ENCODE results near the gene BMPER.

Gene BMPER

DNA sequence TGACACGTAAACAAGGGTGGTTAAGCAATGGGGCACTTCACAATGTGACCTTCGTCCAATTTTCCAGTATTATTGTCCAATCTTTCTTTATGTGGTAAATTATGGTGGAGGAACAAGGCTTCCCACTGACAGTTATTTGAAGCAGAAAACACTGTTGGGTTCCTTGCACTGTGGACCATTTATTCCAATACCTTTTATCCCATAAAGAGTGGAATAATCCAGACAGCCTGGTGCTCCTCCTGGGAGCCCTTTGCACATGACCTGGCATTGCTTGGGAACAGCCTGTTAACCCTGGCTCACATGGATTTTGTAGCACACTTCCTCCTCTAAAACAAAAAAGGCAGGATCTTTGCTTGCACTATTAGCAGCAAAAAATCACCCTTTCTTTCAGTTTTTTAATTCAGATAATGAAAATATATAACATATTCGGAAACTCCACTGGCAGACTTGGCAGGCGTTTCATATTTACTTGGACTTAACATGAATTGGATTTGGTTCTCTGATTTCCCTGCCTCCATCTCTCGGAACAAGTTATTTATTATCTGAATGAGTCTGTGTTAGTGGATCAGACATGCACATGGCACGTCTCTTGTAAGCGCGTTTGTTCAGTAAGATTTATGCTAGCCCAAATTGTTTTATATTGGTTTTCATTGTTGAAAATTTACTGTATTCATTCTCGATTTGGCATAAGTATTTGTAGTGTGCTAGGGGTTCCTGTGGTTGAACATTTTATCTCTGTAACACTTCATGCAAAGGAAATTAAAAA lies 59.3 kb downstream of the BMPER start:
- in situ Hi-C loops (cut with HindIII; ENCODE audit: low sequenced_read_pairs), result no loop called here

DNA sequence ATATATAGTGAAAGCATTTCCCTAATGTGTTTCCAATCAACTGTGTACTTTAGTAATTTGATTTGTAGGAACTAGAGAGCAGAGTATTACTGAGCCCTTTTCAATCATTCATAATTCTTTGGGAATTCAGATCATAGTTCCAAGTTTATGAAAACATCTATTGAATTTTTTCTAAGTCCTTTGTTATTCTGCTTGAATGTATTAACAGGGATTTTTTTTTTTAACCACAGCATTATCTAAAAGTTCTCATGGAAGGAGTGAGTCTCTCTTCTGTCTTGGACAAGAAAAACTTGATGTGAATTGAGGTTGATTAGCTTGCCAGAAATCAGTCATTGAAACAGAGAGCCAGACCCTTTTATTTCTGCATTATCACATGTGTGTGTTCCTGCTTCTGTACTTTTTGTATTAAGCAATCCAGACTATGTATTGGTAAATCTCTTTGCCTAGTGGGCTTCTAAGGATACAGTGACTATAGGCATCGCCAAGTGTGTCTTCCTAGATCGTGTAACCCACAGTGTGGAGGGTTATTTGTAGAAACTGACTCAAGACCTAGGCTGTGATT lies 59.9 kb downstream of the BMPER start:
- in situ Hi-C loops (cut with HindIII; ENCODE audit: low sequenced_read_pairs), result no loop called here

GRCh38 chr7:33968591-33968990 lies 63.3 kb downstream of the BMPER start:
- in situ Hi-C loops (cut with HindIII; ENCODE audit: low sequenced_read_pairs), result no loop called here

- in situ Hi-C loops (cut with HindIII; ENCODE audit: low sequenced_read_pairs), result loop anchor here (5.0 kb wide), 1 partner anchor 48 kb away; no protein-coding TSS in a partner anchor
Observed at GRCh38 chr7:33970536-33970935, 65.2 kb downstream of the BMPER start.

- in situ Hi-C loops (cut with HindIII; ENCODE audit: low sequenced_read_pairs), result loop anchor here (5.0 kb wide), 1 partner anchor 49 kb away; no protein-coding TSS in a partner anchor
Observed at GRCh38 chr7:33971106-33971505, 65.8 kb downstream of the BMPER start.

DNA sequence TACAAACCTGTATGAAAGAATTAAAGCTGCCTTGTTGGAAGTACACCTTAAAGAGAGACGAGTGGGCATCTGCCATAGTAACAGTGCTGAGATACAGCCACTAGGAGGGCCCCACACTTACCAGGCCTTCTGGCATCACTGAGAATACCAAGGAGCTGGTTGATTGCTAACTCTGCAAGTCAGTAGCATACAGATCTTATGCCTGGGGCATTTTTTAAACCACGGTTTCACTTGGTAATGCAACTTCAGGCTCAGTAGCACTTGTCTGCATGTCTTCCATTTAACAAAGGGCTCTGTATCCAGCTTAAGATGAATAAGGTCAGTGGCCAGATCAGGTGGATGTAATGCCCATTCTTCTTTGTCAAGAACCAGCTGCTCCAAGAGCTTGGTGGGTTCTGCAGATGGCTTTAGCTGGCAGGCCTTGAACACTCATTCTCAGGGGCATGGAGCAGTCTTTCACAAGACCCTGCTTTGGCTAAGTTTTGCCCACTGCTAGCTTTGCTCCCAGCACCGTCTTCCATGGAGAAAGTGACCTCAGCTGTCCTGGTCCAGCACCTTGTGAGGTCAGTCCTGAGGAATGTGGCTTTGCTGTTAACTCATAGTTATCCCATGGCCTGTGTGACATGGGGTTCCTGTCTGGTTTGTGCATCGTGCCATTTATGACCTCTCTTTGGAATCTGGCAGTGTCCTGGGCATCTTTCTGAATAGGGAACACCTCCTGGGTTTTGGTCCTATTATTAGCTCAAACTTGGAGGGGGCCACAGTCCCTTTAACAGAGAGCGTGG lies 68.1 kb downstream of the BMPER start:
- in situ Hi-C loops (cut with HindIII; ENCODE audit: low sequenced_read_pairs), result loop anchor here (5.0 kb wide), 1 partner anchor 51 kb away; no protein-coding TSS in a partner anchor

DNA sequence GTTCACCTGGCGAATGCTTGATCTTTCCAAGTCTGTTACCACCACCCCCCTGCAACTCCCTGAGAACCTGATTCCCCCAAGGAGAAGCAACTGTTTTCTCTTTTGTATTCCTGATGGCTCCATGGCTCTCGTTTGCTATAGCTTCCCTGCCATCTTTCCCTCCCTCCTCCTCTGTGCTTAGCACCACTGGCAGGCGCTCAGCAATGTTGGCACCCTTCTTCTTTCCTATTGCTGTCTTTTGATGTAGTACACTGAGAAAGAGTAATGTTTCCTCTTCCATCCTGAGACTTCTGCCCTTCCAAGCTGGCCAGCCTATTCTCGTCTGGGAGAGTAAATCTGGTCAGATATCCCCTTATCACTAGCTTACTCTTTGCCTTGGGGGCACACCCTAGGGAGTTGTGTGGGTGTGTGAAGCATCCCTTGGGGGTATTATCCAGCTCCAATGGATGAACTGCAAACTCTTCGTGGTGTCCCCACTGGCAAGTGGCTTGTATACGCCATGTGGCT lies 74.0 kb downstream of the BMPER start:
- in situ Hi-C loops (cut with HindIII; ENCODE audit: low sequenced_read_pairs), result no loop called here

DNA sequence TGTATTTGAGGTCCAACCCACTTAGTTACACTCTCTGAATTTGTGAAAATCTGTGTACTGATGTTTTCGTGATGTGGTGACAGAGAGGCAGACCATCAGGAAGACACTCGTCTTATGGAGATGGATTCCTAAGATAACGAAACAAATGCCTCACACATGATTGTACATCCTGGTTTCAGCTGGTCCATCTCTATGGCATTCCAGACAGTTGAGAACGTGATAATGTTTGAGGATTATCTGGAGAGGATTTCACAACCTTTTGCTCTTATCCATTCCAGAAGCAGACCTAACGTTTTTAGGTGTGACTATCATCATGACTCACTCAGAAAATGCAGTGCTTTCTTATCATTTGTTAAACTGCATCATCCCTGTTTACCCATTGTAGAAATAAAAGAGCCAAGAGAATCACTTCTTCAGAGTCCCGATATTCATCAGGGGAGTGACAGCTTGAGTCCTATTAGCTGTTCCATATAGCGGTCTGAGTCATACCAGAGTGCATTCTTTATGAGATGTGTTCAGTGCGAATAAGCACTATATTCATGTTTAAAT lies 74.5 kb downstream of the BMPER start:
- in situ Hi-C loops (cut with HindIII; ENCODE audit: low sequenced_read_pairs), result no loop called here

DNA sequence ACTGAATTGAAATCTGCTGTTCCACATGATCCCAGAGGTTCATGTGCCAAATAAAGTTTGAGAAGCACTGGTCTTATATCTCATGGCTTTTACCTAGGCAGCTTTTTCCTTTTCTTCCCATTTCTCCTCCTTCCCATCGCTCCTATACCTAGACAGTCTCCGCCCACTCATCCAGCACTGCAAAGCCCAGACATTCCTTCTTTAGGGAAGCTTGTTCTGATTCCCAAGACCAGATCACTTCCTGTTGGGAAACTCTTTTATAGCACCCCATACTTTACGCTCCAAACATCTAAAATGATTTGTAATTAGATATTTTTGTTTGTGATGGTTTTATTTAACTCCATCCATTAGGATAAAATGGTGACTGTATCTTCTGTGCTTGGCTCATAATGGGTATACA lies 75.9 kb downstream of the BMPER start:
- in situ Hi-C loops (cut with HindIII; ENCODE audit: low sequenced_read_pairs), result no loop called here

DNA sequence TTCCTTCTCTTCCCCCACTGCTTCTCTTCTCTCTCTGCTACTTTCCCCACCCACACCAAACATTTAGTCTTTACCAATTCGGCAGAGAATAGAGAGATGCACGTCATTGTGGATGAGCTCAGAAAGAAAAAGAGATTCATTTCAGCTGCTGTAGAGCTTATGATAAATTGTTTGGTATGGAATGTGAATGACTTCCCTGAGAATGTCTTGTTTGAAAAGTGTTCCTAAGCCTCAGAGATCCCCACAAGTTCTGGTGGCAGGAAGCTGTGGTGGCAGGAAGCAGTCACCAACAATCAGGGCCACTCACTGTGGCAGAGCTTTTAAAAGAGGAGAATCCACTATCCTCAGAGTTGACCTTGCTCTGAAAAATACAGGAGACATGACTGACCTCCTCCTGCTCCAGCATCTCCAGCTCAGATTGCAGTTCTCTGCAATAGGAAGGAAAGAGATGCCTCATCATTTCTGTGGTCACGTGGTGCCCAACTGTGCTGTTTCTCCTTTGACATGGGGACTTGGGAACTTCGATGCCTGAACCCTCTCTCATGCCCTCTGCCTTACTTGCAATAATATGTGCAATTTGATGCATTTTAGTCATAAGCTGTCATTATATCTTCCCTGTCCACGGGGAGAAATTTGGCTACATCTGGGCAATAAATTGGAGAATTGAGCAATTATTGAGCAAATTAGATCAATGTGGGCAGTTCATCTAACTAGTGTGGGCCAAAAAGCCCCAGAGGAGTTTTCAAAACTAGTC lies 76.5 kb downstream of the BMPER start:
- in situ Hi-C loops (cut with HindIII; ENCODE audit: low sequenced_read_pairs), result no loop called here

DNA sequence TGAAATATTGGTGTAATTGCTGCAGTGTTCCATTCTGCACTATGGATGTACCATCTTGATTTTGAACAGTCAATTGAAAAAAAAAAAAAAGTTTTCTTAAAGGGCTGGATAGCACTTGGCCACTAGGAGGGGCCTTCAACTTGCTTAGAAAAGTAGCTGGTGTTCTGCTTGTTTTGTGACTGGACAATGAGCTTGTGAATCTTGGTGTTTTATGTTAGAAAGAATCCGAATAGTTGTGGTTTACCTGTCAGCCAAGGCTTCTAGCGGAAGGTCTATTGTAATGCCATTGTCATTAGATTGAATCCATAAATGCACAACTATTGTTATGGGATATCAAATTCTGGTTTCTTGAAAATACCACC lies 77.1 kb downstream of the BMPER start:
- in situ Hi-C loops (cut with HindIII; ENCODE audit: low sequenced_read_pairs), result no loop called here

- in situ Hi-C loops (cut with HindIII; ENCODE audit: low sequenced_read_pairs), result no loop called here
Observed at GRCh38 chr7:33986451-33986850, 81.1 kb downstream of the BMPER start.

DNA sequence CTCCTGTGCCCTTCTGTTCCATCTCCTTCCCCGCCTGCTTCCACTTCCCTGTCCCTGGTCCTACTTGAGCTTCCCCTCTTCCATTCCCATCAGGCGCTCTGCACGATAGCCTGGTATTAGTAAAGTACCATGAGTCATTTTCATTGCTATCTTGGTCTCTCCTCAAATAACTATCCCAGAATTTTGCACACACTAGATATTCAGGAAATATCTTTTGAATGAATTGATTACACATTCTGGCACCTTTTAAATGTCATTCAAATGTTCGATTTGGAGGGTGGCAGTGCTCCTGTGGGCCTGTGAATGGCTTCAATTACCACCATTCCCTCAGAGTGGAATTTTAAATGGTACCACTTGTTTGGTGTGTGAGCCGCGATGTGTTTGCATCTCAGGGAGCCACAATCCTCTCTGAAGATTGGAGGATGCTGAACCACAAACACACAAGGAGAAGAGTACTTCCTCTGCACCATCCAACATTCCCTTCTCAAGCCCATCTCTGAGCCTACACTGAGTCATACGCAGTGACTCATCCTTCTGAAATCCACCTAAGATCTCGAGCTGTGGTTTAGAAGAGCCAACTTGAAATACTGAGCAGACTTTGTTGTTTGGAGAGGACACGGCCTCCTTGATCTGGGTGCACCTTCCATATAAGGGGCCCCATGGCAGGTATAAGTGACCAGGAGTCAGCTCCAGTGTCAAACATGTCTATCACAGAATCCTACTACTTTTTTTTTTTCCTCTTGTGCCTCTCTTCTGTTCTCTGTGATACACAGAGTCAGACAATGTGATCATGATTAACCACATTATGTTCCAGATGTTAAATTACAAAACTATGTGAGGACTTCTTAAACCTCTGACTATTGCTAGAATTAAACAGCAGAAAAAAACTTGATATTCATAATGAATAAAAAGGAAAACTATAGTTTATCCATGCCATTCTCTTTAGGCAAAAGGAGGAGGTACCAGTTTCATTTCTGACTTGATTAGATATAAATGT lies 81.9 kb downstream of the BMPER start:
- in situ Hi-C loops (cut with HindIII; ENCODE audit: low sequenced_read_pairs), result no loop called here

GRCh38 chr7:33996899-33997298 lies 91.6 kb downstream of the BMPER start:
- in situ Hi-C loops (cut with HindIII; ENCODE audit: low sequenced_read_pairs), result no loop called here

GRCh38 chr7:33998476-33998875 lies 93.1 kb downstream of the BMPER start:
- in situ Hi-C loops (cut with HindIII; ENCODE audit: low sequenced_read_pairs), result no loop called here

- in situ Hi-C loops (cut with HindIII; ENCODE audit: low sequenced_read_pairs), result no loop called here
Observed at GRCh38 chr7:34011017-34011695, 105.8 kb downstream of the BMPER start.

DNA sequence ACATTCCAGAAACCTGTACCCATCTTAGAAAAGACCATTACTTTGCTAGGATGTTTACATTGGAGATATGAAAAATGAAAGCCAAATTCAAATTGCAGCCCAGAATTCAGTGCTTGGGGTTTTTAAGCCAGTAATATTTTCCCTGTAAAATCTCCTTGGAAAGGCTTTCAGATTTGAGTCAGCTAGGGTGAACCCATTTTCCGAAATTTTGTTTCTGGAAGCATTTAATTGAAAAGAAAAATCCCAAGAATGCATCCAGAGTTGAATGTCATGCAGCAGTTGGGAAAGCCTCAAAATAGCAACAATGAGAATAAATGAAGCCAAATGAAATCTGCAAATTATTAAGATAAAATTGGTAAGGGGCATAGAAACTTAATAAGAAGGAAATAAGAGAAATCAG lies 106.4 kb downstream of the BMPER start:
- in situ Hi-C loops (cut with HindIII; ENCODE audit: low sequenced_read_pairs), result no loop called here

DNA sequence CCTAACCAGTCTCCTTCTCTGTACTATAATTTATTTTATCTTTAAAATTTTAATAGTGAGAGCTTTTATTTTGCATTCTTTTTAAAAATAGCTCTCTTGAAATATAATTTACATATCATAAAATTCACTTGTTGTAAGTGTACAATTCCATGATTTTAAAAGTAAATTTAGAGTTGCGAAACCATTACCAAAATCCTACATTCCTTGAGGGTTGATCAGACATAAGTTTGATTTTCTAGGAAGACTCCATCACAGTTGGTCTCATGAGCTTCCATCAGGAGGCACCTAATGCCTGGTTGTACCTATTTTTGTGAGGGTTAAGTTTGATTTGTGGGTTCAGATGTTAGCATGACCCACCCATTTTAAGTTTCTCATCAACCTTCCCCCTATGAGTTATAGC lies 108.1 kb downstream of the BMPER start:
- in situ Hi-C loops (cut with HindIII; ENCODE audit: low sequenced_read_pairs), result no loop called here

DNA sequence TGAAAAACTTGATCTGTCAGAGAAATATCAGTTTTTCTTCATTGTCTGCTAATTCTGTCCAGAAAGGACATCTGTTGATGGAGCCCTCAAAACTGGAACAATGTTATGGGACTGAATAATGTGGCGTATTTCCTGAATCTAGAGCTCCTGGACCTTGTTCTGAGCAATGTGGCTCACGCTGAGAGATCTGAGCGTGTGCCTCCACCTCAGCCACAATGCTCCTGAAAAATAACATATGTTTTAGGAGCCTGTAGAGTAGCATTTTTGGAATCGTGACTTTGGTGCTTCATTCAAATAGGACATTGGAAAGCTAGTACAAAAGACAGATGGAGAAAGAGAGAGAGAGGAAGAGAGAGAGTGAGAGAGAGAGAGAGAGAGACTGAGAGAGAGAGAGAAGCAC lies 110.3 kb downstream of the BMPER start:
- in situ Hi-C loops (cut with HindIII; ENCODE audit: low sequenced_read_pairs), result no loop called here
